Chondrocyte (in vitro differentiated cells): Measurements from ENCODE around the gene THBS2. TPM values are rescaled to one million over a fixed set of nuclear protein-coding genes. Genes with fewer than 3 reads are reported as not detected.
A peak's percentile ranks its signal among the peaks of the same experiment; 100 is the strongest.

Source experiments
- DNase-seq: peaks from one replicate; pipeline ENCODE4 v3.0.0; 2021; ENCODE audit warnings: mixed read lengths, low spot score
- H3K27ac Mint-ChIP-seq: one replicate; pipeline ENCODE4 v1.8.0; 2021; ENCODE audit warnings: mild to moderate bottlenecking, moderate library complexity, mixed read lengths; ENCODE audit not compliant: unreplicated experiment
- H3K27me3 Mint-ChIP-seq: 2 replicates; pipeline ENCODE4 v1.8.0; 2021; ENCODE audit warnings: low read depth, mixed read lengths
- H3K36me3 Mint-ChIP-seq: 2 replicates; pipeline ENCODE4 v1.8.0; 2021; ENCODE audit warnings: low read depth, mixed read lengths
- H3K4me1 Mint-ChIP-seq: 2 replicates; pipeline ENCODE4 v1.8.0; 2021; ENCODE audit warnings: low read depth, mild to moderate bottlenecking, mixed read lengths
- H3K4me3 Mint-ChIP-seq: one replicate; pipeline ENCODE4 v1.8.0; 2021; ENCODE audit warnings: mild to moderate bottlenecking, moderate library complexity, mixed read lengths; ENCODE audit not compliant: unreplicated experiment
- H3K9me3 Mint-ChIP-seq: 2 replicates; pipeline ENCODE4 v1.8.0; 2021; ENCODE audit warnings: low read depth, mixed read lengths
- total RNA-seq: library from RNA; stranded (reverse); gene quantifications from 3 replicates; pipeline ENCODE4 v1.2.1, GENCODE V29; 2021
- TF ChIP-seq, protein P1 (sequence below): fragments of 200-600 bp; sonication (generic); IDR thresholded peaks from 2 replicates; pipeline ENCODE4 v1.5.0; 2021; ENCODE audit warnings: antibody characterized with exemption, mild to moderate bottlenecking, moderate library complexity

Gene THBS2
- total RNA-seq, 1 donor from 2014 or later: 1,285 TPM

- no peak for DNase-seq
- H3K27me3 Mint-ChIP-seq: no peaks in the 10 kb centered on the region
- peaks cover 7% of the 10 kb centered on the region for H3K9me3 Mint-ChIP-seq
- TF ChIP-seq, protein P1, sequence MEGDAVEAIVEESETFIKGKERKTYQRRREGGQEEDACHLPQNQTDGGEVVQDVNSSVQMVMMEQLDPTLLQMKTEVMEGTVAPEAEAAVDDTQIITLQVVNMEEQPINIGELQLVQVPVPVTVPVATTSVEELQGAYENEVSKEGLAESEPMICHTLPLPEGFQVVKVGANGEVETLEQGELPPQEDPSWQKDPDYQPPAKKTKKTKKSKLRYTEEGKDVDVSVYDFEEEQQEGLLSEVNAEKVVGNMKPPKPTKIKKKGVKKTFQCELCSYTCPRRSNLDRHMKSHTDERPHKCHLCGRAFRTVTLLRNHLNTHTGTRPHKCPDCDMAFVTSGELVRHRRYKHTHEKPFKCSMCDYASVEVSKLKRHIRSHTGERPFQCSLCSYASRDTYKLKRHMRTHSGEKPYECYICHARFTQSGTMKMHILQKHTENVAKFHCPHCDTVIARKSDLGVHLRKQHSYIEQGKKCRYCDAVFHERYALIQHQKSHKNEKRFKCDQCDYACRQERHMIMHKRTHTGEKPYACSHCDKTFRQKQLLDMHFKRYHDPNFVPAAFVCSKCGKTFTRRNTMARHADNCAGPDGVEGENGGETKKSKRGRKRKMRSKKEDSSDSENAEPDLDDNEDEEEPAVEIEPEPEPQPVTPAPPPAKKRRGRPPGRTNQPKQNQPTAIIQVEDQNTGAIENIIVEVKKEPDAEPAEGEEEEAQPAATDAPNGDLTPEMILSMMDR: no peak
- H3K27ac Mint-ChIP-seq: peak overlapping the region; percentile 90
- H3K4me1 Mint-ChIP-seq: peaks cover 75% of the 10 kb centered on the region
- peaks cover 25% of the 10 kb centered on the region for H3K36me3 Mint-ChIP-seq
- no peak overlapping the region for H3K4me3 Mint-ChIP-seq
Observed at GRCh38 chr6:169167581-169168301, 85.9 kb downstream of the THBS2 start.

- H3K4me1 Mint-ChIP-seq: peaks cover 75% of the 10 kb centered on the region
- TF ChIP-seq, protein P1: no peak
- no peaks in the 10 kb centered on the region for H3K27me3 Mint-ChIP-seq
- DNase-seq: no peak
- H3K36me3 Mint-ChIP-seq: peaks cover 32% of the 10 kb centered on the region
- H3K9me3 Mint-ChIP-seq: peaks cover 7% of the 10 kb centered on the region
- H3K27ac Mint-ChIP-seq: peak overlapping the region; percentile 87
- H3K4me3 Mint-ChIP-seq: no peak overlapping the region
Observed at GRCh38 chr6:169166896-169167580, 86.6 kb downstream of the THBS2 start.
